SU-DHL-6 (cell line): ENCODE data around the gene BTBD9.

ENCODE experiments used
- EZH2phosphoT487 ChIP-seq: fragments of 200-600 bp; sonication (generic), shearing (Covaris generic); conservative IDR thresholded peaks from 2 replicates; pipeline ENCODE4 v1.6.1; 2018; ENCODE audit warnings: mild to moderate bottlenecking, antibody characterized with exemption, low read length, moderate library complexity, mixed read lengths
- TF ChIP-seq, protein P1 (sequence below): fragments of 200-600 bp; sonication (generic); IDR thresholded peaks from one replicate; pipeline ENCODE4 v1.5.1; 2017; ENCODE audit warnings: antibody characterized with exemption, mild to moderate bottlenecking, low read length, moderate library complexity; ENCODE audit not compliant: insufficient read depth, poor library complexity, severe bottlenecking

DNA sequence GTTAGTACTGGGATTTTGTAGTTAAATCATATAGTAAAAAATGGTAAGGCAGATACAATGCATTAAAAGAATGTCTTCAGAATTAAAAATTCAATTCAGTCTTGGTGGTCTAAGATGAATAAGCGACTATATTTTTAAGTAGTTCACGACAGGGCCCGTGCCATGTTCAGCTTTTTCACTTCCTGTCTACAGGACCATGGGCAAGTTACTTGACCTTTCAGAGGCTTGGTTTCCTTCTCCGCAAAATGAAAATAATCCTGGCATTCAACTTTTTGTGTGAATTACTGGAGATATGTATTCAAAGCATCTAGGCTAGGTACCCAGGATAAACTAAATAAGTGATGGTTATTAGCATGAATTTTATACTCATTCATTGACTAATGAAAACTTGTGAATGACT lies 216.0 kb downstream of the BTBD9 start:
- TF ChIP-seq, protein P1, sequence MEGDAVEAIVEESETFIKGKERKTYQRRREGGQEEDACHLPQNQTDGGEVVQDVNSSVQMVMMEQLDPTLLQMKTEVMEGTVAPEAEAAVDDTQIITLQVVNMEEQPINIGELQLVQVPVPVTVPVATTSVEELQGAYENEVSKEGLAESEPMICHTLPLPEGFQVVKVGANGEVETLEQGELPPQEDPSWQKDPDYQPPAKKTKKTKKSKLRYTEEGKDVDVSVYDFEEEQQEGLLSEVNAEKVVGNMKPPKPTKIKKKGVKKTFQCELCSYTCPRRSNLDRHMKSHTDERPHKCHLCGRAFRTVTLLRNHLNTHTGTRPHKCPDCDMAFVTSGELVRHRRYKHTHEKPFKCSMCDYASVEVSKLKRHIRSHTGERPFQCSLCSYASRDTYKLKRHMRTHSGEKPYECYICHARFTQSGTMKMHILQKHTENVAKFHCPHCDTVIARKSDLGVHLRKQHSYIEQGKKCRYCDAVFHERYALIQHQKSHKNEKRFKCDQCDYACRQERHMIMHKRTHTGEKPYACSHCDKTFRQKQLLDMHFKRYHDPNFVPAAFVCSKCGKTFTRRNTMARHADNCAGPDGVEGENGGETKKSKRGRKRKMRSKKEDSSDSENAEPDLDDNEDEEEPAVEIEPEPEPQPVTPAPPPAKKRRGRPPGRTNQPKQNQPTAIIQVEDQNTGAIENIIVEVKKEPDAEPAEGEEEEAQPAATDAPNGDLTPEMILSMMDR, result no peak
- no peak for TF ChIP-seq EZH2phosphoT487
